Effector memory CD4-positive, alpha-beta T cell (primary cell): Measurements from ENCODE around the gene DAP.

ENCODE experiments used
- DNase-seq, 3 donors: peaks; one replicate each; pipeline ENCODE4 v3.0.0-alpha.2; 2020
- H3K27ac ChIP-seq: 2 replicates; pipeline ENCODE4 v1.7.0; 2013; ENCODE audit warnings: mild to moderate bottlenecking, low read length, moderate library complexity; ENCODE audit not compliant: insufficient read depth, poor library complexity, severe bottlenecking
- H3K27me3 ChIP-seq: replicated peaks from 2 replicates; pipeline ENCODE4 v1.7.0; 2013; ENCODE audit warnings: mild to moderate bottlenecking, low read length; ENCODE audit not compliant: insufficient read depth, control insufficient read depth, poor library complexity, severe bottlenecking
- H3K36me3 ChIP-seq: 2 replicates; pipeline ENCODE4 v1.7.0; 2013; ENCODE audit warnings: mild to moderate bottlenecking, low read length, moderate library complexity; ENCODE audit not compliant: control insufficient read depth, insufficient read depth
- H3K4me1 ChIP-seq: 2 replicates; pipeline ENCODE4 v1.7.0; 2013; ENCODE audit warnings: low read length, mild to moderate bottlenecking; ENCODE audit not compliant: control insufficient read depth, insufficient read depth, poor library complexity, severe bottlenecking
- H3K4me3 ChIP-seq: 2 replicates; pipeline ENCODE4 v1.7.0; 2013; ENCODE audit warnings: low read length, low read depth, mild to moderate bottlenecking; ENCODE audit not compliant: insufficient read depth, poor library complexity, severe bottlenecking
- H3K9me3 ChIP-seq: 2 replicates; pipeline ENCODE4 v1.7.0; 2013; ENCODE audit warnings: mild to moderate bottlenecking, low read length, moderate library complexity; ENCODE audit not compliant: control insufficient read depth

The DAP gene

GRCh38 chr5:10674582-10674981 is 86.5 kb downstream of the DAP start:
- no peak for DNase-seq
- H3K4me1 ChIP-seq = no peaks in the 10 kb centered on the region
- no peaks in the 10 kb centered on the region for H3K9me3 ChIP-seq

DNA sequence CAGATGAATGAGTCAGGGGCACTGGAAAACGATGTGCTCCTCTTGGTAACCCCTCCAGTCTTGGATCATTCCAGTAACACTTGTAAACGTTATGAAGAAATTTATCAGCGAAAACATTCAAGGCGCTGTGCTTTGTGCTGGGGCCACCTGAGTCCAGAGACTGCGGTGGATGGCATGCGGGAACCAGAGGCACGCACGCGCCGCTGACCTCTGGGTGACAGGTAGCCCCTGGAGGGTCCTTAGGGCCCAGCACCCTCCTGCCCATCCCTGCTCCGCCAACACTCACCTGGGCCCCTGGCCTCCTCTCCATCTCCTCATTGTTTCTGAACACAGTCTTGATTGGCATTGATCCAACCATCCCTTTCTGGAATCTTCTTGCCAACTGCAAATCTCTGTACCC is 86.9 kb downstream of the DAP start:
- Histone ChIP-seq H3K27me3 (no peaks in the 10 kb centered on the region), H3K4me1 (no peaks in the 10 kb centered on the region), H3K36me3 (peaks cover 9% of the 10 kb centered on the region), H3K27ac (no peak overlapping the region), H3K4me3 (no peak overlapping the region), H3K9me3 (no peaks in the 10 kb centered on the region)
- no peak for DNase-seq

More at GRCh38 chr5:10674582-10674981, 86.5 kb downstream of the DAP start:
- H3K4me3 ChIP-seq = no peak overlapping the region
- H3K36me3 ChIP-seq = peaks cover 12% of the 10 kb centered on the region
- no peak overlapping the region for H3K27ac ChIP-seq
- no peaks in the 10 kb centered on the region for H3K27me3 ChIP-seq

DNA sequence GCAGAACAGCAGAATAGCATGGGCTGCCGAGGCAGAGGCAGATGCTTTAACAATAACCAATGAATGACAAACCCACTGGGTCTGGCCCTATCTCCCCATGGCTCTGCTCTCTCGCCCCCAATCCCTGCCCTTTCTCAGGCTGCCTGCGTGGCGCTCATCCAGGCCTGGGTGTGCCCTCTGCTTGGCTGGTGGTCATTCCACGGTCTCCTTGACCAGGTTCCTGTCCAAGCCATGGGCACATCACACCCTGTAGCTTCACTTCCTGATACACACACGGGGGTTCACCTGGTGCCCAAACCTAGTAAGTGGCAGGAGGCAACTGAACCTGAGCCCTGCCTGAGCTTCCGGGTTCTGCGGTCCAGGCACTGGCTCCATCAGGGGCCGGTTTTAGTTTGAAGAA is 87.6 kb downstream of the DAP start:
- H3K36me3 ChIP-seq = peaks cover 5% of the 10 kb centered on the region
- no peak for DNase-seq
- H3K4me1 ChIP-seq = no peaks in the 10 kb centered on the region
- H3K4me3 ChIP-seq = no peak overlapping the region
- no peaks in the 10 kb centered on the region for H3K9me3 ChIP-seq
- H3K27me3 ChIP-seq = no peaks in the 10 kb centered on the region
- no peak overlapping the region for H3K27ac ChIP-seq

DNA sequence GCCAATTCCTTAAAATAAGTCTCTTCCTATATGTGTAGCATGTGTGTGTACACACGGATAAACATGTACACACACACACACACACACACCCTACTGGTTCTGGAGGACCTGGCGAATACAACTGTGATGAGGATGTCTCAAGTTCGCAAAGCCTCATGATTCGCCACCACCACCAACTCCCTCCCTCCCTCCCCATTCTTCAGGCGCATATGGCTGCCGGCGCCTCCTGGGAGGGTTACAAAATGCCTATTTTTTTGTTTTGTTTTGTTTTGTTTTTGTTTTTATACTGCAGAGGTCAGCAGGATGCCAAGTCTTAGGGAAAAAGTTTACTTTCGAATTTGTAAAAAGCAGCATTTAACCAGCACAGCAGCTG is 88.0 kb downstream of the DAP start:
- no peak for DNase-seq
- Histone ChIP-seq H3K27me3 (no peaks in the 10 kb centered on the region), H3K36me3 (peaks cover 1% of the 10 kb centered on the region), H3K4me1 (no peaks in the 10 kb centered on the region), H3K9me3 (no peaks in the 10 kb centered on the region), H3K27ac (no peak overlapping the region), H3K4me3 (no peak overlapping the region)

- no peak for DNase-seq
- Histone ChIP-seq H3K27me3 (no peaks in the 10 kb centered on the region), H3K4me3 (no peak overlapping the region), H3K9me3 (no peaks in the 10 kb centered on the region), H3K36me3 (no peaks in the 10 kb centered on the region), H3K27ac (no peak overlapping the region), H3K4me1 (no peaks in the 10 kb centered on the region)
These were observed 88.7 kb downstream of the DAP start for GRCh38 chr5:10672146-10673016.

DNA sequence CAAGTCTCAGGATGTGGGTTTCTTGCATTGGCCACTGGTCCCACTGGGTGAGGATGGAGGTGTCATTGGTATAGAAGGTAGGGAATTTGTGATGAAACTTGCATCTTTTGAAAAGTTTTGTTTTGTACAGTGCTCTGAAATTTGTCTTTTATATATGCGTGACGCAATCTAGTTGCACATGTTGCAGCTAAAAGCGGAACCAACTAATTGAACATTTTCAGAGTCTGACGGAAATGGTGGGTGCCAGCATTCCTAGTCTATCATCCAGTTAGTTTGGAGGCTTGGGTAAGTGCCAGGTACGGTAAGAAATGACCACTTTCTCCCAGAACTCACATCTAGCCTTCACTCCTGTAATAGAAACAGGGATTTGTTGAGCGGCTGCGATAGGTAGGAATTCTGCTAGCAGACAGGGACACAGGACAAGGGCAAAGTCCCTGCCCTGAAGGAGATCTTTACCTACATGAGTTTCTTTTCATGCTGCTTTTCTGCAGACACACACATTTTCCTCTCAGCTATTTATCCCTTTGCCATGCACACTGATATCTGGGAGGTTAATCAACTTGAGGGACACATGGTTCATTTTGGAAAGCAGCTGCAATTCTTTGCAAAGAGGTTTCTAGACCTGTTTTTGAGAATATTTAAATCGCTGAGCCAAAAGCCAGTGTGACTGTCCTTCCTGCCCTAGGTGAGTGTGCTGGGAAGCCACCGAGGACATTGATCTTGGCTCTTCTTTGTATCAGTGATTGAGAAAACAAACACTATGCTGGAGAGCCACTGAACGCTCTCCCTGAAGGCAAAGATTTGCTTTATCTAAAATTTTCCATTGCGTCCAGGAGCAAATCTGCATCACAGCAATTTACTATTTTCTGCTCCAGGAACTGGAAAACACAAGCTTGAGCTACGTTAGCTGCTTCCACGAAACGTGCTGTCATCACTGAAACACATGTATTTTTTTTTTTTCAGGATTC is 89.7 kb downstream of the DAP start:
- no peak overlapping the region for H3K27ac ChIP-seq
- H3K27me3 ChIP-seq = no peaks in the 10 kb centered on the region
- H3K9me3 ChIP-seq = no peaks in the 10 kb centered on the region
- H3K4me1 ChIP-seq = no peaks in the 10 kb centered on the region
- H3K4me3 ChIP-seq = no peak overlapping the region
- no peak for DNase-seq
- H3K36me3 ChIP-seq = no peaks in the 10 kb centered on the region

DNA sequence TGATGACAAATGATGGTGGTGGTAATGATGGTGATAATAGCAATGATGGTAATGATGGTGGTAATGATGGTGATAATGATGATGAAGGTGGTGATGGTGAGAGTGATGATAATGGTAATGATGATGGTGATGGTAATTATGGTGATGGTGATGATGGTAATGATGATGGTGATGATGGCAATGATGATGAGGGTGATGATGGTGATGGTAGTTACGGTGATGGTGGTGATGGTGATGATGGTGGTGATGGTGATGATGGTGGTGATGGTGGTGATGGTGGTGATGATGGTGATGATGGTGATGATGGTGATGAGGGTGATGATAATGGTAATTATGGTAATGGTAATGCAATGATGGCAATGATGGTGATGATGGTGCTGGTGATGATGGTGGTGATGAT is 91.1 kb downstream of the DAP start:
- H3K27ac ChIP-seq = no peak overlapping the region
- no peaks in the 10 kb centered on the region for H3K36me3 ChIP-seq
- H3K4me3 ChIP-seq = no peak overlapping the region

DNA sequence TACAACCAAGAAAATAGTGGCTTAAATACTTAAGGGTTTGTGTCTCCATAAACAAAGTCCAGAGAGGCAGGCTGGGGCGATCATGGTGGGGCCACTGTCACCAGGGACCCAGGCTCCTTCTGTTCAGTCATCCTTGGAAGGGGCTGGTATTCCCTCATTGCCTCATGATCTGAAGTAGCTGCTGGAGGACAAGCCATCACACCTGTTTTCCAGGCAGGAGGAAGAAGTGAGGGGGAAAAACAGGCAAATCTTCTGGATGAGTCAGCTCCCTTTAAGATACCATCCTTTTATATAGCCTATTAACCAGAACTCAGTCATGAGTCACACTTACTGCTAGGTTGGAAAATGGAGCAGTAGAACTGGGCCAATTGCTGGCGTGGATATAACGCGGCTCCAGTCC is 92.3 kb downstream of the DAP start:
- H3K27ac ChIP-seq = no peak overlapping the region
- H3K4me3 ChIP-seq = no peak overlapping the region
- no peaks in the 10 kb centered on the region for H3K4me1 ChIP-seq
- no peaks in the 10 kb centered on the region for H3K36me3 ChIP-seq
- H3K9me3 ChIP-seq = no peaks in the 10 kb centered on the region
- DNase-seq = no peak
- H3K27me3 ChIP-seq = no peaks in the 10 kb centered on the region

More for the DNA sequence above, 91.1 kb downstream of the DAP start:
- Histone ChIP-seq H3K9me3 (no peaks in the 10 kb centered on the region), H3K4me1 (no peaks in the 10 kb centered on the region), H3K27me3 (no peaks in the 10 kb centered on the region)
- no peak for DNase-seq

DNA sequence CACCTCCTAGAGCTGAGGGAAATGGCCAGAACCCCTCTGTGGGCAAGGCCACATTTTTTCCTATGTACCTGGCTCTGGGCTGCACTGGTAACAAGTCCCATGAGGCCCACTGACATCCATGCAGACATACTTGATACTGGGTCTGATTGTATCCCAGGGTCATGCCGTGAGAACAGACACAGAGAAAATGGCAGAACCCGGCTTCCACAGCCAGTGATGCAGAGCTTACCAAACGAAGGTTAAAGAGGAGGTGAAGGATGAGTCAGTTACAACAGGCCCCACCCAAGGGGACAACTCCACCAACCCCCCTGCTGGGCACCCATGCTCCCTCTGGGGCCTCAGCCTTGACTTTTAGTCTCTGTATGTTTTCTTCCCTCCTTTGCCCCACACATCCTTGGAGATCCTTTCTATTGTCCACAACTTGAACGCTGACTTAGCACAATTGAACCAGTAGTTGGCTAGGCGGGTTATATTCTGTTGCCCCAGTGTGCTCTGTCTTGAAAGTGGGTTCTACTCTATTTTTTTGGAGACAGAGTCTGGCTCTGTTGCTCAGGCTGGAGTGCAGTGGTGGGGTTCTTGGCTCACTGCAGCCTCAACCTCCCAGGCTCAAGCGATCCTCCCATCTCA is 93.5 kb downstream of the DAP start:
- no peak overlapping the region for H3K27ac ChIP-seq
- H3K9me3 ChIP-seq = no peaks in the 10 kb centered on the region
- H3K36me3 ChIP-seq = no peaks in the 10 kb centered on the region
- DNase-seq = no peak
- H3K4me1 ChIP-seq = no peaks in the 10 kb centered on the region
- no peak overlapping the region for H3K4me3 ChIP-seq
- no peaks in the 10 kb centered on the region for H3K27me3 ChIP-seq
